IMR-90 (cell line): ENCODE measurements around the gene STK17B.

Experiments
- CEBPB ChIP-seq: IDR thresholded peaks from 2 replicates; pipeline ENCODE4 v1.6.1; 2012; ENCODE audit warnings: low read depth, low read length, improper control_type of control experiment
- CTCF ChIP-seq: conservative IDR thresholded peaks from 2 replicates; pipeline ENCODE4 v1.5.1; 2012; ENCODE audit warnings: mild to moderate bottlenecking, low read depth, low read length, improper control_type of control experiment
- MAZ ChIP-seq: IDR thresholded peaks from 2 replicates; pipeline ENCODE4 v1.6.1; 2012; ENCODE audit warnings: low read depth, mild to moderate bottlenecking, low read length, improper control_type of control experiment, moderate library complexity, borderline replicate concordance
- MXI1 ChIP-seq: IDR thresholded peaks from 2 replicates; pipeline ENCODE4 v1.6.1; 2012; ENCODE audit warnings: low read depth, mild to moderate bottlenecking, low read length, moderate library complexity, borderline replicate concordance
- POLR2A ChIP-seq: IDR thresholded peaks from 2 replicates; pipeline ENCODE4 v1.6.1; 2012; ENCODE audit warnings: mild to moderate bottlenecking, low read depth, low read length

GRCh38 chr2:196183172-196183473, 11.7 kb upstream of the STK17B start:
- TF ChIP-seq POLR2A, result no peak
- no peak for TF ChIP-seq CTCF
- TF ChIP-seq MAZ, result no peak
- TF ChIP-seq MXI1, result no peak
- TF ChIP-seq CEBPB, result no peak
